CD14-positive monocyte (primary cell): ENCODE results near the gene NTN4. TPM values are rescaled to one million over a fixed set of nuclear protein-coding genes. Genes with fewer than 3 reads are reported as not detected.

Experiments used
- DNase-seq, 3 donors: peaks; one replicate each; pipeline ENCODE4 v3.0.0-alpha.2; 2011 to 2022
- H2AFZ ChIP-seq: 2 replicates; pipeline ENCODE4 v1.6.0; 2012; ENCODE audit warnings: mild to moderate bottlenecking, low read depth, low read length, inconsistent platforms; ENCODE audit not compliant: insufficient read depth, poor library complexity, severe bottlenecking
- H3K27ac ChIP-seq, 2 donors: 1 replicate in 1 of 2; 2 replicates in 1 of 2; pipeline ENCODE4 v1.5.1; 2012 to 2013; ENCODE audit warnings: low read length in 2 of 2, control low read depth in 1 of 2, inconsistent platforms in 1 of 2, low read depth in 1 of 2, mild to moderate bottlenecking in 1 of 2
- H3K27me3 ChIP-seq, 2 donors: one replicate each; pipeline versions ENCODE4 v1.6.0 to v1.6.1; 2011 to 2013; ENCODE audit warnings: low read length in 2 of 2; ENCODE audit not compliant: control insufficient read depth in 2 of 2, insufficient read depth in 2 of 2
- H3K36me3 ChIP-seq, 2 donors: replicated peaks in 1 of 2; 1 replicate in 1 of 2; 2 replicates in 1 of 2; pipeline versions ENCODE4 v1.5.1 to v1.6.1; 2012 to 2013; ENCODE audit warnings: low read length in 2 of 2, control low read depth in 1 of 2, inconsistent platforms in 1 of 2, mild to moderate bottlenecking in 1 of 2; ENCODE audit not compliant: insufficient read depth in 2 of 2, control insufficient read depth in 1 of 2
- H3K4me1 ChIP-seq, 2 donors: 1 replicate in 1 of 2; 2 replicates in 1 of 2; pipeline versions ENCODE4 v1.5.1 to v1.6.1; 2012 to 2013; ENCODE audit warnings: low read length in 2 of 2, control low read depth in 1 of 2, inconsistent platforms in 1 of 2, mild to moderate bottlenecking in 1 of 2, moderate library complexity in 1 of 2; ENCODE audit not compliant: insufficient read depth in 2 of 2, control insufficient read depth in 1 of 2
- H3K4me2 ChIP-seq: replicated peaks from 2 replicates; pipeline ENCODE3; 2012; ENCODE audit warnings: low read length, moderate library complexity, mild to moderate bottlenecking; ENCODE audit not compliant: poor library complexity, severe bottlenecking; ENCODE audit errors: extremely low read depth
- H3K4me3 ChIP-seq, 3 experiments: fragments of 200-600 bp in 1 of 3; sonication (generic) in 1 of 3; replicated peaks in 1 of 3; 1 replicate in 2 of 3; 2 replicates in 1 of 3; pipeline ENCODE4 v1.5.1; 2011 to 2013; ENCODE audit warnings: low read length in 3 of 3, mild to moderate bottlenecking in 3 of 3, control low read depth in 2 of 3, low read depth in 2 of 3, inconsistent platforms in 1 of 3, moderate library complexity in 1 of 3
- H3K79me2 ChIP-seq: 2 replicates; pipeline ENCODE4 v1.6.0; 2012; ENCODE audit warnings: mild to moderate bottlenecking, control low read depth, inconsistent platforms, low read length, moderate library complexity; ENCODE audit not compliant: insufficient read depth
- H3K9ac ChIP-seq: 2 replicates; pipeline ENCODE4 v1.6.0; 2017; ENCODE audit warnings: low read length, mild to moderate bottlenecking; ENCODE audit not compliant: insufficient read depth, poor library complexity, severe bottlenecking
- H3K9me3 ChIP-seq, 2 donors: replicated peaks in 1 of 2; 1 replicate in 1 of 2; 2 replicates in 1 of 2; pipeline versions ENCODE4 v1.5.1 to v1.6.1; 2012 to 2013; ENCODE audit warnings: low read length in 2 of 2, control low read depth in 1 of 2; ENCODE audit not compliant: control insufficient read depth in 1 of 2, insufficient read depth in 1 of 2
- H4K20me1 ChIP-seq: 2 replicates; pipeline ENCODE4 v1.6.0; 2012; ENCODE audit warnings: mild to moderate bottlenecking, low read length, control low read depth, moderate library complexity; ENCODE audit not compliant: insufficient read depth
- H3K27ac Mint-ChIP-seq, 7 donors: one replicate each; pipeline ENCODE4 v1.8.0; 2020; ENCODE audit warnings: mild to moderate bottlenecking in 7 of 7, mixed read lengths in 7 of 7, moderate library complexity in 6 of 7, inconsistent platforms in 2 of 7
- H3K27me3 Mint-ChIP-seq, 3 donors: one replicate each; pipeline ENCODE4 v1.8.0; 2021 to 2022; ENCODE audit warnings: low read depth in 3 of 3, mild to moderate bottlenecking in 3 of 3, mixed read lengths in 3 of 3, moderate library complexity in 3 of 3, inconsistent platforms in 1 of 3
- H3K36me3 Mint-ChIP-seq, 2 donors: one replicate each; pipeline ENCODE4 v1.8.0; 2020; ENCODE audit warnings: mixed read lengths in 2 of 2, inconsistent platforms in 1 of 2, mild to moderate bottlenecking in 1 of 2
- H3K4me1 Mint-ChIP-seq: one replicate; pipeline ENCODE4 v1.8.0; 2020; ENCODE audit warnings: mild to moderate bottlenecking, mixed read lengths
- H3K4me3 Mint-ChIP-seq, 2 donors: one replicate each; pipeline ENCODE4 v1.8.0; 2020; ENCODE audit warnings: mild to moderate bottlenecking in 2 of 2, mixed read lengths in 2 of 2, moderate library complexity in 1 of 2
- H3K9me3 Mint-ChIP-seq, 7 donors: one replicate each; pipeline ENCODE4 v1.8.0; 2020 to 2022; ENCODE audit warnings: mixed read lengths in 7 of 7, mild to moderate bottlenecking in 6 of 7, moderate library complexity in 6 of 7, inconsistent platforms in 2 of 7
- CTCF ChIP-seq: fragments of 200-600 bp; IDR thresholded peaks from one replicate; pipeline ENCODE4 v1.8.0; 2022; ENCODE audit warnings: antibody characterized with exemption, mild to moderate bottlenecking
- WGBS: methylation state at CpG from one replicate; pipeline ENCODE4 v1.1.5; 2013; ENCODE audit warnings: missing lambda C conversion rate; ENCODE audit not compliant: insufficient coverage; 5-methylcytosine and 5-hydroxymethylcytosine counted together
- intact Hi-C, 2 donors: fragments of 100-400 bp; cut with micrococcal nuclease; formaldehyde crosslinking; loops; one replicate each; pipeline versions ENCODE4 v1.15.0 to v1.15.1; 2023
- polyA plus RNA-seq, 3 donors: library from polyadenylated mRNA; depleted of rRNA in 1 of 3; unstranded in 2 of 3; stranded (reverse) in 1 of 3; fragments of 300-500 nt in 2 of 3; fragments of >200 nt in 1 of 3; fragmentation: Illumina TruSeq in 2 of 3; gene quantifications; 1 replicate in 2 of 3; 2 replicates in 1 of 3; pipeline ENCODE4 v1.2.3, GENCODE V29; 2012 to 2021

NTN4 gene
- polyA plus RNA-seq, 3 donors = not detected

DNA sequence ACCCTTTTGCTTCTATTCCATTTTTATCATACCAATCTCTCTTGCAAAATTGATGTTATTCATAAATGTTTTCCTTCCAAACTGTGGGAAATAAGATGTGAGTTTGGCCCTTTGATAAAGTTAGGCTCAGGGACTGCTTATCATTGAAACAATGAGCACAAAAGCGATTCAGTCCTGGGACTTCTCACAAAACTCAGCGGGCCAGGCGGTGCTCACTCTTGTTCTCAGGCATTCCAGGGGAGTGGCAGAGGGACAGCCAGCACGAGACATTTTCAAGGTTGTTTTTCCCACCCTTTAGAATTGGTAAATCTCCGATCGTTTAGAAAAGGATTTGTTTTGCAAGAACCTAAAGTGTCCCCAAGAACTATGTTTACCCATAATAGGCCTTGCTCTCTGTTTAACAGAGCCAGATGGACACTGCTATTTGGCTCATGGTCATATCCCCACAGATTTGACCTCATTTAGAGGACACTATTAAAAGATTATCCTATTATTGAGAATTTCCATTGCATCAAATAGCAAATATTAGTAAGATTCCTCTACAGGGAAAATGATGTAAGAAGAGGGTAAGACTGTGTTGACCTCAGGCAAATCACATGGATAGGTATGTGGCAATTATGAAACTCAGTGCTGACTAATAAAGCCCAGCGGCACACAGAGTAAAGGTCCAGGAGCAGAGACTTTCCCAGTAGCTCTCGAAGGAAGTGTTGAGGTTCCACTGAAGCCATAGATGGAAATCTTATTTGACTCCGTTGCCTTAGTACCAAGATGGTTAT is 136.6 kb downstream of the NTN4 start:
- Histone ChIP-seq H3K27ac (no peak overlapping the region), H3K9ac (no peak overlapping the region), H2AFZ (no peak overlapping the region), H3K36me3 (no peaks in the 10 kb centered on the region), H3K9me3 (no peaks in the 10 kb centered on the region), H3K4me3 (no peak overlapping the region), H3K79me2 (no peaks in the 10 kb centered on the region), H3K4me1 (no peaks in the 10 kb centered on the region), H3K4me2 (no peak overlapping the region), H3K27me3 (peaks cover 0 to 2% of the 10 kb centered on the region in 2 donors), H4K20me1 (no peaks in the 10 kb centered on the region)
- Mint-ChIP-seq H3K36me3 (no peaks in the 10 kb centered on the region), H3K27ac (no peak overlapping the region), H3K9me3 (peaks cover 0 to 6% (median 1%) of the 10 kb centered on the region in 7 donors), H3K27me3 (peaks cover 1 to 13% (median 10%) of the 10 kb centered on the region in 3 donors), H3K4me3 (no peak overlapping the region), H3K4me1 (no peaks in the 10 kb centered on the region)
- WGBS = 81% methylated on average over 7 of the region's 9 CpGs
- DNase-seq = peak in 1 of 3 donors; percentile 7
- intact Hi-C loops = no loop called here
- no peak for TF ChIP-seq CTCF

GRCh38 chr12:95651681-95652080 is 138.9 kb downstream of the NTN4 start:
- Mint-ChIP-seq H3K27ac (no peak overlapping the region), H3K36me3 (no peaks in the 10 kb centered on the region), H3K9me3 (peaks cover 0 to 6% (median 1%) of the 10 kb centered on the region in 7 donors), H3K4me3 (no peak overlapping the region), H3K27me3 (peaks cover 4 to 16% (median 13%) of the 10 kb centered on the region in 3 donors), H3K4me1 (no peaks in the 10 kb centered on the region)
- no peaks in the 10 kb centered on the region for H3K36me3 ChIP-seq
- no peak overlapping the region for H3K9ac ChIP-seq
- no peak for TF ChIP-seq CTCF
- no peaks in the 10 kb centered on the region for H3K4me1 ChIP-seq
- DNase-seq = no peak
- no peaks in the 10 kb centered on the region for H4K20me1 ChIP-seq
- H3K9me3 ChIP-seq = no peaks in the 10 kb centered on the region
- no peak overlapping the region for H3K27ac ChIP-seq
- 100% methylated on average over 1 of the region's 6 CpGs for WGBS
- no peaks in the 10 kb centered on the region for H3K79me2 ChIP-seq
- H3K4me3 ChIP-seq = no peak overlapping the region
- H3K4me2 ChIP-seq = no peak overlapping the region
- H3K27me3 ChIP-seq = no peaks in the 10 kb centered on the region
- intact Hi-C loops = no loop called here
- H2AFZ ChIP-seq = no peak overlapping the region
